ENCODE results near the gene KCNK7. TPM values are rescaled to one million over a fixed set of nuclear protein-coding genes. Genes with fewer than 3 reads are reported as not detected.

Gene KCNK7
- total RNA-seq, 1 experiment from 2014 or later = 0.61 TPM

- POLR2A ChIA-PET = no interaction called here
- ATAC-seq (no peak), DNase-seq (ENCODE audit: low read depth, low spot score) (no peak)
- intact Hi-C loops (cut with micrococcal nuclease) = no loop called here
- no TSS peak for BruUV-seq (replicated peaks)
- Histone ChIP-seq H3K27ac (ENCODE audit: low read depth, low read length) (no peak overlapping the region), H3K36me3 (ENCODE audit: control insufficient read depth in 1 of 2, insufficient read depth in 2 of 2, low read length in 2 of 2) (peaks cover 19 to 24% of the 10 kb centered on the region in 2 experiments; a peak in 3 of 4 replicates), H3K9me2 (ENCODE audit: insufficient read depth) (no peaks in the 10 kb centered on the region), H3K9ac (ENCODE audit: low read length) (no peak overlapping the region), H2AFZ (ENCODE audit: low read depth, low read length, poor library complexity, severe bottlenecking) (no peak overlapping the region), H3K9me3 (ENCODE audit: control insufficient read depth in 1 of 2, insufficient read depth in 1 of 2, low read depth in 1 of 2, low read length in 2 of 2) (no peaks in the 10 kb centered on the region), H3K4me3 (replicated peaks in 1 of 2; ENCODE audit: low read depth in 1 of 2, low read length in 2 of 2) (no peak overlapping the region), H4K20me1 (ENCODE audit: insufficient read depth) (no peaks in the 10 kb centered on the region), H3K79me2 (ENCODE audit: insufficient read depth, low read length) (peaks cover 47% of the 10 kb centered on the region), H3K27me3 (ENCODE audit: insufficient read depth, low read length) (no peaks in the 10 kb centered on the region), H3K4me2 (ENCODE audit: low read length) (no peak overlapping the region), H3K4me1 (ENCODE audit: control insufficient read depth in 1 of 2, insufficient read depth in 2 of 2, low read length in 2 of 2) (peaks cover 6 to 17% of the 10 kb centered on the region in 2 experiments)
- CTCF ChIA-PET = no interaction called here
- TF ChIP-seq RAD21 (IDR thresholded peaks at IDR 0.05; ENCODE audit: low read depth) = no peak
- TF ChIP-seq EZH2 (IDR thresholded peaks at IDR 0.05) = no peak
- TF ChIP-seq EGR1 (IDR thresholded peaks at IDR 0.05; ENCODE audit: low read depth) = no peak
- no peak for TF ChIP-seq YY1 (IDR thresholded peaks at IDR 0.05; ENCODE audit: extremely low read depth, insufficient replicate concordance, low read depth, low read length)
- TF ChIP-seq JUND (IDR thresholded peaks at IDR 0.05) = no peak
- TF ChIP-seq TCF7L2 (IDR thresholded peaks at IDR 0.05; ENCODE audit: borderline replicate concordance, extremely low read depth, insufficient read depth, insufficient read length) = no peak
- TF ChIP-seq SIN3A (IDR thresholded peaks at IDR 0.05; ENCODE audit: low read depth) = no peak
- TF ChIP-seq SRF (IDR thresholded peaks at IDR 0.05; ENCODE audit: low read depth) = no peak
- TF ChIP-seq CTCF (IDR thresholded peaks at IDR 0.05 in 2 of 3, conservative IDR thresholded peaks at IDR 0.05 in 1 of 3; ENCODE audit: borderline replicate concordance in 1 of 3, insufficient read depth in 1 of 3, low read depth in 2 of 3, low read length in 2 of 3) = no peak
- no peak for TF ChIP-seq EZH2phosphoT487 (IDR thresholded peaks at IDR 0.05; ENCODE audit: borderline replicate concordance)
- no peak for TF ChIP-seq ELF1 (IDR thresholded peaks at IDR 0.05; ENCODE audit: borderline replicate concordance, low read depth)
- TF ChIP-seq CEBPB (IDR thresholded peaks at IDR 0.05; ENCODE audit: low read depth) = no peak
- TF ChIP-seq ZFX (IDR thresholded peaks at IDR 0.05) = no peak
- no peak for TF ChIP-seq REST (IDR thresholded peaks at IDR 0.05; ENCODE audit: low read depth)
- no peak for TF ChIP-seq ATF3 (IDR thresholded peaks at IDR 0.05)
- TF ChIP-seq MAX (IDR thresholded peaks at IDR 0.05) = no peak
- no peak for TF ChIP-seq ZNF274 (IDR thresholded peaks at IDR 0.05; ENCODE audit: low read depth, low read length)
- no peak for TF ChIP-seq SP1 (IDR thresholded peaks at IDR 0.05; ENCODE audit: low read depth)
- RAD21 ChIA-PET (ENCODE audit: low non-redundant PET in 1 of 2, low total read pairs in 2 of 2, uncharacterized antibody in 2 of 2, unreplicated experiment in 2 of 2) = no interaction called here
These were observed 22.6 kb upstream of the KCNK7 start for GRCh38 chr11:65617990-65618751.
